ENCODE data around the gene ABCB9.
"Not testable (repeated sequence)": the region's sequence is repeated elsewhere in the genome, so short reads cannot be mapped to it uniquely, and the experiment has no call there.

ABCB9 gene

GRCh38 chr12:122961531-122962329 lies 4.5 kb downstream of the ABCB9 start:
- no peak for DNase-seq

- no peak for DNase-seq
Observed at GRCh38 chr12:122960193-122960569, 6.1 kb downstream of the ABCB9 start.

GRCh38 chr12:122959566-122960192 lies 6.6 kb downstream of the ABCB9 start:
- DNase-seq, result no peak

GRCh38 chr12:122958198-122958888 lies 7.9 kb downstream of the ABCB9 start:
- DNase-seq, result no peak

- DNase-seq, result no peak
Observed at GRCh38 chr12:122956035-122956434, 10.2 kb downstream of the ABCB9 start.

- DNase-seq, result no peak
Observed at GRCh38 chr12:122955156-122955555, 11.1 kb downstream of the ABCB9 start.

- peak; percentile 61 for DNase-seq
Observed at GRCh38 chr12:122951979-122952892, 14.0 kb downstream of the ABCB9 start.

- DNase-seq, result no peak
Observed at GRCh38 chr12:122951406-122951805, 14.9 kb downstream of the ABCB9 start.

GRCh38 chr12:122949816-122950675 lies 16.2 kb downstream of the ABCB9 start:
- DNase-seq, result no peak

- no peak for DNase-seq
Observed at GRCh38 chr12:122949405-122949804, 16.9 kb downstream of the ABCB9 start.

- no peak for DNase-seq
Observed at GRCh38 chr12:122948605-122949004, 17.7 kb downstream of the ABCB9 start.

GRCh38 chr12:122947352-122947792 lies 18.9 kb downstream of the ABCB9 start:
- no peak for DNase-seq

GRCh38 chr12:122946690-122947341 lies 19.4 kb downstream of the ABCB9 start:
- DNase-seq, result peak; percentile 55

GRCh38 chr12:122944605-122945592 lies 21.4 kb downstream of the ABCB9 start:
- DNase-seq, result no peak

GRCh38 chr12:122943196-122943595 lies 23.1 kb downstream of the ABCB9 start:
- no peak for DNase-seq

GRCh38 chr12:122942637-122943036 lies 23.6 kb downstream of the ABCB9 start:
- no peak for DNase-seq

- not testable (repeated sequence) for DNase-seq
Observed at GRCh38 chr12:122941351-122941750, 24.9 kb downstream of the ABCB9 start.

GRCh38 chr12:122939125-122939524 lies 27.1 kb downstream of the ABCB9 start:
- no peak for DNase-seq

GRCh38 chr12:122937622-122938091 lies 28.6 kb downstream of the ABCB9 start:
- no peak for DNase-seq

GRCh38 chr12:122935318-122935717 lies 30.9 kb downstream of the ABCB9 start:
- DNase-seq, result no peak

Measured in activated CD4-positive, alpha-beta T cell treated with anti-CD3 and anti-CD28 coated beads for 1 hour (primary cell).